LNCAP (cell line): ENCODE measurements around the gene F10.

Experiments
- CTCF ChIP-seq: fragments of 450-650 bp; IDR thresholded peaks from 2 replicates; pipeline ENCODE4 v1.5.1; 2017; ENCODE audit warnings: mild to moderate bottlenecking

F10 gene

GRCh38 chr13:113099142-113099541 is 23.5 kb upstream of the F10 start:
- no peak for TF ChIP-seq CTCF

- no peak for TF ChIP-seq CTCF
Measured at GRCh38 chr13:113102727-113103126, 19.9 kb upstream of the F10 start.

- TF ChIP-seq CTCF = no peak
Measured at GRCh38 chr13:113103646-113104045, 19.0 kb upstream of the F10 start.

GRCh38 chr13:113105032-113105920 is 17.3 kb upstream of the F10 start, which contains the start of gene F7:
Gene F7, plus strand, starts transcription at chr13:113105791. Its CDS starts 51 bp downstream, at chr13:113105842.
- TF ChIP-seq CTCF = no peak

- TF ChIP-seq CTCF = no peak
Measured at GRCh38 chr13:113105921-113106452, 16.6 kb upstream of the F10 start.

- TF ChIP-seq CTCF = no peak
Measured at GRCh38 chr13:113106711-113107351, 15.8 kb upstream of the F10 start.

GRCh38 chr13:113109151-113110047 is 13.2 kb upstream of the F10 start:
- TF ChIP-seq CTCF = no peak
